H1 (cell line): Measurements from ENCODE around the gene PHLPP1. TPM values are rescaled to one million over a fixed set of nuclear protein-coding genes. Genes with fewer than 3 reads are reported as not detected.

Source experiments
- CHD7 ChIP-seq: fragments of 300-600 bp; sonication (generic); IDR thresholded peaks from 2 replicates; pipeline ENCODE4 v1.7.1; 2012; ENCODE audit warnings: low read length, moderate library complexity, mild to moderate bottlenecking, inconsistent platforms; ENCODE audit not compliant: insufficient replicate concordance
- EP300 ChIP-seq, 2 experiments: IDR thresholded peaks; 1 replicate in 1 of 2; 2 replicates in 1 of 2; pipeline ENCODE4 v1.6.1; 2011 to 2012; ENCODE audit warnings: low read depth in 2 of 2, low read length in 2 of 2, mild to moderate bottlenecking in 2 of 2, borderline replicate concordance in 1 of 2, inconsistent platforms in 1 of 2, moderate library complexity in 1 of 2
- KDM5A ChIP-seq: fragments of 200-600 bp; IDR thresholded peaks from 2 replicates; pipeline ENCODE4 v1.7.1; 2012; ENCODE audit warnings: mild to moderate bottlenecking, low read length, inconsistent platforms, mixed read lengths
- RBBP5 ChIP-seq: IDR thresholded peaks from 2 replicates; pipeline ENCODE4 v1.7.1; 2012; ENCODE audit warnings: low read depth, mild to moderate bottlenecking, inconsistent platforms, low read length, moderate library complexity, borderline replicate concordance
- polyA plus RNA-seq, 7 experiments: library from polyadenylated mRNA; depleted of rRNA in 3 of 7; stranded (reverse) in 5 of 7; unstranded in 2 of 7; fragments of >200 nt in 5 of 7; fragments of 200-250 nt in 2 of 7; gene quantifications; 1 replicate in 5 of 7; 2 replicates in 1 of 7; 4 replicates in 1 of 7; pipeline versions ENCODE4 v1.2.1 to v1.2.3, GENCODE V29; 2011 to 2013; ENCODE audit warnings: missing spikeins in 2 of 7, mixed read lengths in 2 of 7
- total RNA-seq: library from RNA; stranded (reverse); fragmentation: NEBNext Ultra II Directional; extraction: Animal tissue kit (Norgen Biotek cat#: 25700); gene quantifications from 2 replicates; pipeline ENCODE4 v1.2.1, GENCODE V29; 2021

The PHLPP1 gene
- total and polyA plus RNA-seq, 2 of the 8 experiments (the other 6 are each of a cell fraction or from before 2014, with no cell fraction given), result 28.0 to 66.3 TPM

GRCh38 chr18:62973689-62974088, 258.3 kb downstream of the PHLPP1 start (continued):
- TF ChIP-seq EP300 (IDR thresholded peaks at IDR 0.05; ENCODE audit: borderline replicate concordance in 1 of 2, low read depth in 2 of 2, low read length in 2 of 2) (no peak), CHD7 (no peak), RBBP5 (no peak), KDM5A (no peak)
